Endothelial cell of umbilical vein (primary cell): Measurements from ENCODE around the gene UST. TPM values are rescaled to one million over a fixed set of nuclear protein-coding genes. Genes with fewer than 3 reads are reported as not detected.

ENCODE experiments used
- BruUV-seq: library from RNA; stranded (reverse); fragments of 400-500 nt; replicated peaks from 2 replicates; lab custom pipeline; 2021; lab: Mats Ljungman, UMichigan
- CTCF ChIA-PET: fragments of 300-600, 350-600 bp; sonication (Branson Sonifier 250); formaldehyde crosslinking; loops from one replicate; lab custom pipeline; 2021; ENCODE audit warnings: antibody characterized with exemption, inconsistent platforms; lab: Charles Lee
- POLR2A ChIA-PET: fragments of 300-600, 350-600 bp; sonication (Branson Sonifier 250); formaldehyde crosslinking; loops from one replicate; lab custom pipeline; 2021; ENCODE audit warnings: antibody characterized with exemption, inconsistent platforms; lab: Charles Lee
- DNase-seq: peaks from one replicate; pipeline ENCODE4 v3.0.0-alpha.2; 2011; ENCODE audit warnings: low read depth, low spot score
- FAIRE-seq: peaks from 2 replicates; lab custom pipeline; 2011; peaks lifted over from hg19 to GRCh38; lab: Jason Lieb, UNC
- H2AFZ ChIP-seq: 2 replicates; pipeline ENCODE4 v1.6.0; 2012; ENCODE audit warnings: low read depth, low read length, control low read depth, inconsistent platforms
- H3K27ac ChIP-seq: 2 replicates; pipeline ENCODE4 v1.5.1; 2011; ENCODE audit warnings: low read depth, mild to moderate bottlenecking, control low read depth, low read length, moderate library complexity; ENCODE audit not compliant: insufficient read depth
- H3K27me3 ChIP-seq, 2 experiments: 2 replicates each; pipeline versions ENCODE4 v1.6.0 to v1.6.1; 2011; ENCODE audit warnings: low read length in 2 of 2, mixed read lengths in 1 of 2; ENCODE audit not compliant: control insufficient read depth in 2 of 2, insufficient read depth in 2 of 2
- H3K36me3 ChIP-seq, 2 experiments: 2 replicates in 1 of 2; 3 replicates in 1 of 2; pipeline ENCODE4 v1.5.1; 2011; ENCODE audit warnings: low read length in 2 of 2, mild to moderate bottlenecking in 1 of 2, moderate library complexity in 1 of 2; ENCODE audit not compliant: control insufficient read depth in 2 of 2, insufficient read depth in 2 of 2; ENCODE audit errors: extremely low read depth in 1 of 2
- H3K4me1 ChIP-seq: 3 replicates; pipeline ENCODE4 v1.5.1; 2011; ENCODE audit warnings: mild to moderate bottlenecking, low read length; ENCODE audit not compliant: control insufficient read depth, insufficient read depth; ENCODE audit errors: extremely low read depth
- H3K4me2 ChIP-seq: 2 replicates; pipeline ENCODE4 v1.6.1; 2011; ENCODE audit warnings: low read length, control low read depth, mixed read lengths; ENCODE audit not compliant: insufficient read depth
- H3K4me3 ChIP-seq, 3 experiments: fragments of 200-600 bp in 1 of 3; sonication (generic), shearing (Covaris generic) in 1 of 3; replicated peaks in 1 of 3; 2 replicates each; pipeline ENCODE4 v1.5.1; 2011 to 2016; ENCODE audit warnings: control low read depth in 3 of 3, low read length in 3 of 3, mild to moderate bottlenecking in 2 of 3, inconsistent platforms in 1 of 3, low read depth in 1 of 3, moderate library complexity in 1 of 3; ENCODE audit not compliant: insufficient read depth in 1 of 3
- H3K79me2 ChIP-seq: 2 replicates; pipeline ENCODE4 v1.6.0; 2012; ENCODE audit warnings: low read length, inconsistent platforms; ENCODE audit not compliant: control insufficient read depth, insufficient read depth
- H3K9ac ChIP-seq: replicated peaks from 2 replicates; pipeline ENCODE3; 2011; ENCODE audit warnings: low read length, control low read depth; ENCODE audit not compliant: insufficient read depth; ENCODE audit errors: extremely low read depth
- H3K9me1 ChIP-seq: replicated peaks from 3 replicates; pipeline ENCODE4 v1.6.0; 2011; ENCODE audit warnings: mild to moderate bottlenecking, low read length; ENCODE audit not compliant: control insufficient read depth, insufficient read depth; ENCODE audit errors: extremely low read depth
- H3K9me3 ChIP-seq: replicated peaks from 2 replicates; pipeline ENCODE4 v1.5.1; 2012; ENCODE audit warnings: low read length, inconsistent platforms; ENCODE audit not compliant: control insufficient read depth, insufficient read depth
- H4K20me1 ChIP-seq: replicated peaks from 2 replicates; pipeline ENCODE3; 2011; ENCODE audit warnings: mild to moderate bottlenecking, low read length; ENCODE audit not compliant: control insufficient read depth, insufficient read depth; ENCODE audit errors: extremely low read depth
- CTCF ChIP-seq, 2 donors: IDR thresholded peaks; 1 replicate in 1 of 2; 2 replicates in 1 of 2; pipeline ENCODE4 v1.5.1; 2011; ENCODE audit warnings: low read length in 2 of 2, mild to moderate bottlenecking in 2 of 2, moderate library complexity in 2 of 2, control low read depth in 1 of 2, inconsistent platforms in 1 of 2, low read depth in 1 of 2; ENCODE audit not compliant: insufficient read depth in 1 of 2; ENCODE audit errors: extremely low read depth in 1 of 2
- EZH2 ChIP-seq: IDR thresholded peaks from 2 replicates; pipeline ENCODE4 v1.6.1; 2012; ENCODE audit warnings: borderline replicate concordance, low read depth, mild to moderate bottlenecking, moderate library complexity, low read length, inconsistent platforms; ENCODE audit not compliant: severe bottlenecking
- FOS ChIP-seq: IDR thresholded peaks from 2 replicates; pipeline ENCODE4 v1.6.1; 2011; ENCODE audit warnings: mild to moderate bottlenecking, low read length, moderate library complexity, borderline replicate concordance; ENCODE audit not compliant: insufficient read depth
- GATA2 ChIP-seq: IDR thresholded peaks from 2 replicates; pipeline ENCODE4 v1.7.0; 2011; ENCODE audit warnings: low read depth, mild to moderate bottlenecking, moderate library complexity, mixed read lengths, low read length; ENCODE audit not compliant: insufficient read length, insufficient read depth
- JUN ChIP-seq: IDR thresholded peaks from 2 replicates; pipeline ENCODE4 v1.6.1; 2011; ENCODE audit warnings: borderline replicate concordance, low read depth; ENCODE audit not compliant: insufficient read length, insufficient read depth
- MAX ChIP-seq: IDR thresholded peaks from 2 replicates; pipeline ENCODE4 v1.6.1; 2011; ENCODE audit not compliant: insufficient read depth, insufficient read length
- MYC ChIP-seq: IDR thresholded peaks from one replicate; pipeline ENCODE4 v1.6.1; 2011; ENCODE audit warnings: mild to moderate bottlenecking, low read depth, low read length
- POLR2A ChIP-seq: IDR thresholded peaks from 2 replicates; pipeline ENCODE4 v1.6.1; 2012; ENCODE audit warnings: low read depth, mild to moderate bottlenecking, control low read depth, low read length
- POLR2AphosphoS5 ChIP-seq: IDR thresholded peaks from 2 replicates; pipeline ENCODE4 v1.6.1; 2012; ENCODE audit warnings: low read depth, mild to moderate bottlenecking, control low read depth, low read length, moderate library complexity; ENCODE audit not compliant: insufficient read depth
- dilution Hi-C: fragments of 300-500 bp; cut with MboI; formaldehyde crosslinking; loops from one replicate; pipeline ENCODE4 v1.15.0; 2019; ENCODE audit warnings: low sequenced_read_pairs; ENCODE audit not compliant: extremely low pct_ligation_motif_present
- intact Hi-C: fragments of 100-400 bp; cut with micrococcal nuclease; formaldehyde crosslinking; loops from one replicate; pipeline ENCODE4 v1.10.0; 2022
- polyA plus RNA-seq, 4 experiments: library from polyadenylated mRNA; depleted of rRNA in 3 of 4; stranded (reverse) in 3 of 4; unstranded in 1 of 4; fragments of >200 nt; gene quantifications; 2 replicates each; pipeline versions ENCODE4 v1.2.1 to v1.2.3, GENCODE V29; 2011 to 2012; ENCODE audit warnings: missing spikeins in 1 of 4
- total RNA-seq: library from RNA; stranded (reverse); gene quantifications from 2 replicates; pipeline ENCODE4 v1.2.3, GENCODE V29; 2021

Gene UST
- total and polyA plus RNA-seq, 2 donors (not counting 3 experiments of a cell fraction or from before 2014, with no cell fraction given) = 0.26 to 0.84 TPM

- no peaks in the 10 kb centered on the region for H3K9me3 ChIP-seq
- CTCF ChIA-PET = interaction anchor here (2.4 kb wide), 1 partner anchor 10 kb away, joined by 7 read pairs; no protein-coding TSS in a partner anchor
- H3K4me3 ChIP-seq = no peak overlapping the region
- H3K9ac ChIP-seq = no peak overlapping the region
- H3K79me2 ChIP-seq = no peaks in the 10 kb centered on the region
- intact Hi-C loops = no loop called here
- no peak for TF ChIP-seq JUN
- H3K36me3 ChIP-seq = no peaks in the 10 kb centered on the region
- BruUV-seq = no TSS peak
- no peaks in the 10 kb centered on the region for H3K9me1 ChIP-seq
- H4K20me1 ChIP-seq = no peaks in the 10 kb centered on the region
- peaks cover 3 to 7% of the 10 kb centered on the region in 2 experiments for H3K27me3 ChIP-seq
- FAIRE-seq (no peak), DNase-seq (no peak)
- dilution Hi-C loops = no loop called here
- no peaks in the 10 kb centered on the region for H3K4me1 ChIP-seq
- H3K4me2 ChIP-seq = no peak overlapping the region
- POLR2A ChIA-PET = no interaction called here
- no peak overlapping the region for H3K27ac ChIP-seq
- no peak overlapping the region for H2AFZ ChIP-seq
Observed at GRCh38 chr6:148757944-148758480, 11.2 kb downstream of the UST start.

DNA sequence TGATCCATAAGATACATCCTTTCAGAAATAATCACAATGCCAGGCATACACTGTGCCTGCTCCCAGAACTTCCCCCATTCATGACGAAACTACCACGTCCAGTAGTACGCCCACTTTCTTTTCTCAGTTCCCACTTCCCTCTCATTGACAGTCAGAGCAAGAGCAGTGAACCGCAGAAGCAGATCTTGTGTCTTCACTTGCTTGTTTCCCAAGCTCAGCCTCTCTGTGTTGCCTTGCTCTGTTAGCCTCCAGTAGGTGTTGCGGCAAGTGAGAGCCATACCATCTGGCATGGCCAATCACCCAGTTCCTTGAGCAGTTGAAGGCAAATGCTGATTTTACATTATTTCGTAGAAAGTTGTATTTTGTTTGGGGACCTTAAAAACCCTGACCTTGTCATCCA is 11.7 kb downstream of the UST start:
- H3K4me3 ChIP-seq = no peak overlapping the region
- no peaks in the 10 kb centered on the region for H3K9me3 ChIP-seq
- no peak for TF ChIP-seq JUN
- no peak for TF ChIP-seq MYC
- no peak for TF ChIP-seq FOS
- TF ChIP-seq GATA2 = no peak
- TF ChIP-seq EZH2 = no peak
- no peak for TF ChIP-seq POLR2AphosphoS5
- TF ChIP-seq MAX = no peak
- TF ChIP-seq CTCF (IDR thresholded peaks at IDR 0.05; ENCODE audit: extremely low read depth in 1 of 2, insufficient read depth in 1 of 2, low read depth in 1 of 2, low read length in 2 of 2) = no peak
- TF ChIP-seq POLR2A = no peak
- no peaks in the 10 kb centered on the region for H3K79me2 ChIP-seq
- H3K4me2 ChIP-seq = no peak overlapping the region
- H4K20me1 ChIP-seq = no peaks in the 10 kb centered on the region
- no peak for FAIRE-seq
- H3K9me1 ChIP-seq = no peaks in the 10 kb centered on the region
- ChIA-PET POLR2A (no interaction called here), CTCF (no interaction called here)
- H3K9ac ChIP-seq = no peak overlapping the region
- no peak overlapping the region for H3K27ac ChIP-seq
- DNase-seq = no peak
- no TSS peak for BruUV-seq
- peaks cover 3 to 7% of the 10 kb centered on the region in 2 experiments for H3K27me3 ChIP-seq
- intact Hi-C loops (no loop called here), dilution Hi-C loops (no loop called here)
- H3K4me1 ChIP-seq = no peaks in the 10 kb centered on the region
- no peak overlapping the region for H2AFZ ChIP-seq
- no peaks in the 10 kb centered on the region for H3K36me3 ChIP-seq
